Measurements from ENCODE around the gene ETV6.

DNA sequence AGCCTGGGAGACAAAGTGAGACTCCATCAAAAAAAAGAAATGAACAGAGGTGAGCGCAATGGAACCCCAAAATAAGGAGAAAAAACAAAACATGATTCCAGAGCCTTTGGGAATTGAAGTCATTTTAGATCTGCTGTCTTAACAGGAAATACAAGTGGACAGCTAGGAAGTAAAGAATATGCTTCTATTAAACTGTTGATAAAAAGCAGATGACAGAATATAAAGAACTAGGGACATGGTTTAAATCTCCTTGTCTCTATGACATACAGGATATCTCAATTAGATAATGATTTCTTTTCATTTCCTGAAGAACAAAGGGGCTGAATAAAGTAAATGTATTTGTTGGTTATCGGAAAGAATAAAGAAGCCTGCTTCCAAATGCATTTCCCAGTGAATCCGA lies 49.3 kb upstream of the ETV6 start:
- TF ChIP-seq, protein P1, sequence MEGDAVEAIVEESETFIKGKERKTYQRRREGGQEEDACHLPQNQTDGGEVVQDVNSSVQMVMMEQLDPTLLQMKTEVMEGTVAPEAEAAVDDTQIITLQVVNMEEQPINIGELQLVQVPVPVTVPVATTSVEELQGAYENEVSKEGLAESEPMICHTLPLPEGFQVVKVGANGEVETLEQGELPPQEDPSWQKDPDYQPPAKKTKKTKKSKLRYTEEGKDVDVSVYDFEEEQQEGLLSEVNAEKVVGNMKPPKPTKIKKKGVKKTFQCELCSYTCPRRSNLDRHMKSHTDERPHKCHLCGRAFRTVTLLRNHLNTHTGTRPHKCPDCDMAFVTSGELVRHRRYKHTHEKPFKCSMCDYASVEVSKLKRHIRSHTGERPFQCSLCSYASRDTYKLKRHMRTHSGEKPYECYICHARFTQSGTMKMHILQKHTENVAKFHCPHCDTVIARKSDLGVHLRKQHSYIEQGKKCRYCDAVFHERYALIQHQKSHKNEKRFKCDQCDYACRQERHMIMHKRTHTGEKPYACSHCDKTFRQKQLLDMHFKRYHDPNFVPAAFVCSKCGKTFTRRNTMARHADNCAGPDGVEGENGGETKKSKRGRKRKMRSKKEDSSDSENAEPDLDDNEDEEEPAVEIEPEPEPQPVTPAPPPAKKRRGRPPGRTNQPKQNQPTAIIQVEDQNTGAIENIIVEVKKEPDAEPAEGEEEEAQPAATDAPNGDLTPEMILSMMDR (IDR thresholded peaks at IDR 0.05; ENCODE audit: borderline replicate concordance, extremely low read depth, low read length, poor library complexity, severe bottlenecking) = no peak
- TF ChIP-seq EZH2 (IDR thresholded peaks at IDR 0.05; ENCODE audit: borderline replicate concordance, low read depth, low read length, severe bottlenecking) = no peak
